Gastrocnemius medialis (tissue), 4 donors: ENCODE measurements around the gene CD28. TPM values are rescaled to one million over a fixed set of nuclear protein-coding genes. Genes with fewer than 3 reads are reported as not detected.
A peak's percentile ranks its signal among the peaks of the same experiment; 100 is the strongest.

Source experiments
- ATAC-seq, 2 donors: fragments of 150-250 bp; one replicate each; pipeline ENCODE4 v1.9.1; 2016
- DNase-seq, 2 donors: peaks; one replicate each; pipeline ENCODE4 v3.0.0-alpha.2; 2019
- H3K27ac ChIP-seq, 4 donors: fragments of 200-600 bp; sonication (generic); 1 replicate in 1 of 4; 2 replicates in 3 of 4; pipeline ENCODE4 v1.5.1; 2016 to 2018; ENCODE audit warnings: mild to moderate bottlenecking in 2 of 4, moderate library complexity in 1 of 4
- H3K27me3 ChIP-seq, 3 donors: fragments of 200-600 bp; sonication (generic) in 2 of 3; 1 replicate in 1 of 3; 2 replicates in 2 of 3; pipeline versions ENCODE4 v1.5.1 to v1.6.0; 2016 to 2019; ENCODE audit warnings: mild to moderate bottlenecking in 1 of 3, moderate library complexity in 1 of 3
- H3K36me3 ChIP-seq, 2 donors: fragments of 200-600 bp; sonication (generic) in 1 of 2; one replicate each; pipeline ENCODE4 v1.5.1; 2017 to 2018
- H3K4me1 ChIP-seq, 2 donors: fragments of 200-600 bp; sonication (generic) in 1 of 2; one replicate each; pipeline ENCODE4 v1.5.1; 2016 to 2017; ENCODE audit warnings: mild to moderate bottlenecking in 2 of 2
- H3K4me3 ChIP-seq, 4 donors: fragments of 200-600 bp; sonication (generic) in 3 of 4; 1 replicate in 1 of 4; 2 replicates in 3 of 4; pipeline ENCODE4 v1.5.1; 2016 to 2019; ENCODE audit warnings: mild to moderate bottlenecking in 2 of 4
- H3K9me3 ChIP-seq, 3 donors: fragments of 200-600 bp; sonication (generic) in 2 of 3; 1 replicate in 1 of 3; 2 replicates in 2 of 3; pipeline ENCODE4 v1.5.1; 2016 to 2019
- POLR2A ChIP-seq, 2 donors: fragments of 450-650 bp; IDR thresholded peaks; one replicate each; pipeline ENCODE4 v1.6.1; 2017; ENCODE audit warnings: antibody characterized with exemption in 2 of 2, mild to moderate bottlenecking in 2 of 2, moderate library complexity in 2 of 2
- in situ Hi-C, 4 donors: fragments of 200-750 bp; cut with MboI; loops; one replicate each; pipeline versions ENCODE4 v1.15.0 to v1.8.0; 2017; ENCODE audit warnings: low sequenced_read_pairs in 4 of 4
- intact Hi-C: fragments of 100-400 bp; cut with DNase I; formaldehyde crosslinking; loops from one replicate; pipeline ENCODE4 v1.15.1; 2023; ENCODE audit warnings: low total_unique reads
- total RNA-seq, 4 donors: library from RNA; depleted of rRNA; stranded (reverse); fragments of >200 nt; gene quantifications; one replicate each; pipeline versions ENCODE4 v1.1.0 to v1.2.3, GENCODE V29; 2016
- TF ChIP-seq, protein P1 (sequence below), 5 experiments: fragments of 450-650 bp in 3 of 5; fragments of 200-600 bp in 2 of 5; sonication (generic) in 2 of 5; IDR thresholded peaks in 4 of 5; conservative IDR thresholded peaks in 1 of 5; 1 replicate in 4 of 5; 2 replicates in 1 of 5; pipeline ENCODE4 v1.5.1; 2016 to 2019; ENCODE audit warnings: antibody characterized with exemption in 5 of 5, mild to moderate bottlenecking in 3 of 5, moderate library complexity in 3 of 5

Gene CD28
- total RNA-seq, 4 donors from 2014 or later = 0.07 to 0.31 (median 0.09) TPM; not detected in 1

DNA sequence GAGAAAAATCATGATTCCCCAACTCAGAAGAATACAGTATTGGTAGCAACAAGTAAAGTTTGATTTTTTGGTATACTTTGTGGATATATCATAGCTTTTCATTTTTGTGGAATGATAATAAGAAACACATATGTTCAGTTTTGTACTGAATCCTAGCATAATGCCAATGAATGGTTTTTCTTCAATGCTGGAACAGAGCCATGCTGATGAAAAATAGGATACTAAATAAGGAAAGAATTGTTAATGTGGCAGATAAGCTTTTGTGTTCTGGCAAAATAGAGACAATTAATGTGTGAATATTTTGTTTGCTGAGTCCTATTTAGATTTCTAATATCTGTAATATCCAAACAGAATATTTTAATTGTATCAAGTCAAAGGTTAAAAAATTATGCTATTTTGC, 21.9 kb downstream of the CD28 start:
- no peak for DNase-seq
- no peaks in the 10 kb centered on the region for H3K27me3 ChIP-seq
- H3K4me3 ChIP-seq = no peak overlapping the region
- H3K4me1 ChIP-seq = peaks cover 9 to 38% of the 10 kb centered on the region in 2 donors
- in situ Hi-C loops (no loop called here), intact Hi-C loops (loop anchor here (5.0 kb wide), 1 partner anchor 46 kb away; no protein-coding TSS in a partner anchor)
- no peak for TF ChIP-seq POLR2A (IDR thresholded peaks at IDR 0.05)
- TF ChIP-seq, protein P1, sequence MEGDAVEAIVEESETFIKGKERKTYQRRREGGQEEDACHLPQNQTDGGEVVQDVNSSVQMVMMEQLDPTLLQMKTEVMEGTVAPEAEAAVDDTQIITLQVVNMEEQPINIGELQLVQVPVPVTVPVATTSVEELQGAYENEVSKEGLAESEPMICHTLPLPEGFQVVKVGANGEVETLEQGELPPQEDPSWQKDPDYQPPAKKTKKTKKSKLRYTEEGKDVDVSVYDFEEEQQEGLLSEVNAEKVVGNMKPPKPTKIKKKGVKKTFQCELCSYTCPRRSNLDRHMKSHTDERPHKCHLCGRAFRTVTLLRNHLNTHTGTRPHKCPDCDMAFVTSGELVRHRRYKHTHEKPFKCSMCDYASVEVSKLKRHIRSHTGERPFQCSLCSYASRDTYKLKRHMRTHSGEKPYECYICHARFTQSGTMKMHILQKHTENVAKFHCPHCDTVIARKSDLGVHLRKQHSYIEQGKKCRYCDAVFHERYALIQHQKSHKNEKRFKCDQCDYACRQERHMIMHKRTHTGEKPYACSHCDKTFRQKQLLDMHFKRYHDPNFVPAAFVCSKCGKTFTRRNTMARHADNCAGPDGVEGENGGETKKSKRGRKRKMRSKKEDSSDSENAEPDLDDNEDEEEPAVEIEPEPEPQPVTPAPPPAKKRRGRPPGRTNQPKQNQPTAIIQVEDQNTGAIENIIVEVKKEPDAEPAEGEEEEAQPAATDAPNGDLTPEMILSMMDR (IDR thresholded peaks at IDR 0.05 in 4 of 5, conservative IDR thresholded peaks at IDR 0.05 in 1 of 5) = no peak
- H3K9me3 ChIP-seq = no peaks in the 10 kb centered on the region
- no peaks in the 10 kb centered on the region for H3K36me3 ChIP-seq
- no peak overlapping the region for H3K27ac ChIP-seq
- ATAC-seq = no peak

DNA sequence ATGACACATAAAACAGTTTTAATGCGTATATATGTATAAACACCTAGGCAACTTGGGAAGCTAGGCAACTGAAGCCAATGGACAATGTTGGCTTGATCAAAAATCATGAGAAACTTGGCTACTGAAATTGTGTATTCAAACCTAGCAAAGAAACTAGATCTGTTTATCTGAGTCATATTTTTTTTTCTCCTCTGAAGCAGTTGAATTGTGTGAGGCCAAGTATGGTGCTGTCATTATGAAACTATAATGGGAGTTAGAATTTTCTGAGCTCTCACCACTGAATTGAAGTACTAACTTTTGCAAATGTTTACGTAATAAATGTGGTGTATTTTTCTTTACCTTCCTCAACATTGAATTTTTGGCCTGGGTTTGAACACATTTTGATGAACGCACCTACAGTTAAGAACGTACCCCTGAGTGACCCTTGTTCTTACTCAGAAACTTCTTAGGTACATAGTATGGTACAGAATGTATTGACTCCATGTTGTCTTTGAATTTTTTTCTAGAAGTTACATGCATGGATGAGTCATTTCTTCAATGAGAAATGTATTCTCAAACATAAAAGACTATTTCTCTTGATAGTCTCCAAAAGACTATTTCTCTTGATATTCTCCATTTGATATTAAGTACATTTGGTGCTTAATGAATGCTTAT, 23.8 kb downstream of the CD28 start:
- H3K9me3 ChIP-seq = no peaks in the 10 kb centered on the region
- peaks cover 9 to 38% of the 10 kb centered on the region in 2 donors for H3K4me1 ChIP-seq
- H3K36me3 ChIP-seq = no peaks in the 10 kb centered on the region
- TF ChIP-seq POLR2A (IDR thresholded peaks at IDR 0.05) = no peak
- TF ChIP-seq, protein P1 (IDR thresholded peaks at IDR 0.05 in 4 of 5, conservative IDR thresholded peaks at IDR 0.05 in 1 of 5) = no peak
- no peak overlapping the region for H3K27ac ChIP-seq
- ATAC-seq (peak in 1 of 2 donors; percentile 61), DNase-seq (no peak)
- no peaks in the 10 kb centered on the region for H3K27me3 ChIP-seq
- in situ Hi-C loops = no loop called here
- no peak overlapping the region for H3K4me3 ChIP-seq
- intact Hi-C loops = no loop called here

DNA sequence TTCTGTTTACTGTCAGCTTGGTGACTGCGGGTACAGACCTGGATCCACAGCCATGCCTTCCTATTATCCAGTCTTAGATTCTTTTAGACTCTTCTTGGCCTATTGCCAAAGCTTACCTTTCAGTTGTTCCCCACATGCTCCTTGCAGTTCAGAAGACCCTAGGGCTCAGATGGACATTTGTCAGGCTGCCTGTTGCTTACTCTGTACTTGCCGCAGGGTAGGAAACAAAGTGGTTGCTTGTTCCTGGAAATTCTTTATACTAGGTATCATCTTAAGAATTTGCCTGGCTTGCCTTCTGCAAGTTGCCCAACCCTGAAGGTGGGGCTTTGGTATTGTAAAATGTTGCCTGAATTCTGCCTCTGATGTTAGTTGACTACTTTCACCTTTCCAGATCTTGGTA, 24.4 kb downstream of the CD28 start:
- DNase-seq = no peak
- Histone ChIP-seq H3K27ac (peak overlapping the region in 1 of 4 donors; percentile 65), H3K36me3 (no peaks in the 10 kb centered on the region), H3K4me3 (no peak overlapping the region), H3K4me1 (peaks cover 9 to 38% of the 10 kb centered on the region in 2 donors), H3K27me3 (no peaks in the 10 kb centered on the region), H3K9me3 (no peaks in the 10 kb centered on the region)
- ATAC-seq = no peak
- intact Hi-C loops = no loop called here
- in situ Hi-C loops = no loop called here
- TF ChIP-seq, protein P1 (IDR thresholded peaks at IDR 0.05 in 4 of 5, conservative IDR thresholded peaks at IDR 0.05 in 1 of 5) = no peak
- TF ChIP-seq POLR2A (IDR thresholded peaks at IDR 0.05) = no peak

DNA sequence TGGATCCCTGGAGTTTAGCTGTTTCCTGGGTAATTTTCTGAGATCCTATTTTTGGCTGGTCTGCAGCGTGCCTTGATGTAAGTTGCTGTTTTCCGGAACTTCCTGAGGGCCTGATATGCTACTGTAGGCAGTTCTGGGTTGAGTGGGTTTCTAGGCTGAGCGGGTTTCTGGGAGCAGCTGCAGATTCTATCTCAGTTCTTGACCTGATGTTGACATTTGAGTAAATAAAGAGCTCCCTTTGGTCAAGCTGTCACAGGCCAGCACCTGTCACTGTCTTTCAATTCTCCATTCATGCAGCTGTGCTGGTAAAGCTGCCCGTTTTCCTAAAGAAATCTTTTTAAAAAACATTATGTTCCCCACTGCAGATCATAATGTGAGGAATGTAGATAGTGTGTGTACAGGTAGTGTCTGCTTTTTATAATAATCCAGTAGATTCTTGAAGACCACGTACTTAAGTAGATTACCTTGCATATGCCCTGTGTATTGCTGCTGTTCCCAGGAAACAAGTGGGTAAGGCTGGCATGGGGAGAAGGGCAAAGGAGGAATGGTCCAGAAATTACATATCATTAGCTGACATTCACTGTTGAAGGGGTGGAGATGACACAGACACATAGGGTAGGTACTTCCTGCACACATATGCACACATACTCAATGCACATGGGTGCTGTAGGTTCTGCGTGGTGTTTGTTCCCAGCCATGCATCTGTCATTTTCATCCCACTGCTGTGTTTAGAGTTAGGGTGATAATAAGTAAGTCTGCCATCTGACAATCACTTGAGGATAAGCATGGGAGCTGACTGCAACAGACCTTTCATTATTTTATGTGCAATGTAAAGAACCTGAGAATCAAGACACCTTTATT, 25.9 kb downstream of the CD28 start:
- TF ChIP-seq POLR2A (IDR thresholded peaks at IDR 0.05) = no peak
- TF ChIP-seq, protein P1 (IDR thresholded peaks at IDR 0.05 in 4 of 5, conservative IDR thresholded peaks at IDR 0.05 in 1 of 5) = no peak
- intact Hi-C loops (no loop called here), in situ Hi-C loops (no loop called here)
- ATAC-seq (peak; percentile 91 to 95), DNase-seq (peak; percentile 46 to 63)
- Histone ChIP-seq H3K27me3 (no peaks in the 10 kb centered on the region), H3K9me3 (no peaks in the 10 kb centered on the region), H3K4me1 (peaks cover 9 to 38% of the 10 kb centered on the region in 2 donors), H3K36me3 (no peaks in the 10 kb centered on the region), H3K4me3 (peak overlapping the region in 1 of 4 donors; percentile 10), H3K27ac (peak overlapping the region in 3 of 4 donors; percentile 65 to 77 (median 70))
